SKM-1 treated with dmso at 0.1 percent for 144 hours (cell line): ENCODE measurements around the gene MTCL1.

Source experiments
- DNase-seq: peaks from one replicate; lab custom pipeline; 2025; ENCODE audit not compliant: unreplicated experiment; lab: John Stamatoyannopoulos, UW

Gene MTCL1

GRCh38 chr18:8788503-8789429 is 83.4 kb downstream of the MTCL1 start:
- no peak for DNase-seq

- no peak for DNase-seq
Observed at GRCh38 chr18:8791171-8791651, 85.9 kb downstream of the MTCL1 start.

GRCh38 chr18:8792688-8793316 is 87.4 kb downstream of the MTCL1 start:
- no peak for DNase-seq

- no peak for DNase-seq
Observed at GRCh38 chr18:8793445-8794155, 88.2 kb downstream of the MTCL1 start.

GRCh38 chr18:8794156-8794933 is 89.0 kb downstream of the MTCL1 start:
- no peak for DNase-seq

GRCh38 chr18:8794934-8795280 is 89.6 kb downstream of the MTCL1 start:
- DNase-seq: no peak

- DNase-seq: no peak
Observed at GRCh38 chr18:8795586-8796325, 90.4 kb downstream of the MTCL1 start.

- DNase-seq: no peak
Observed at GRCh38 chr18:8797206-8797605, 91.8 kb downstream of the MTCL1 start.

- DNase-seq: no peak
Observed at GRCh38 chr18:8799001-8799400, 93.6 kb downstream of the MTCL1 start.

- no peak for DNase-seq
Observed at GRCh38 chr18:8799596-8800441, 94.5 kb downstream of the MTCL1 start.

- no peak for DNase-seq
Observed at GRCh38 chr18:8800445-8800844, 95.1 kb downstream of the MTCL1 start.

GRCh38 chr18:8800876-8801262 is 95.5 kb downstream of the MTCL1 start:
- DNase-seq: no peak

GRCh38 chr18:8801263-8801901 is 96.0 kb downstream of the MTCL1 start:
- DNase-seq: no peak

- DNase-seq: no peak
Observed at GRCh38 chr18:8802017-8802672, 96.8 kb downstream of the MTCL1 start.

GRCh38 chr18:8803063-8803795 is 97.9 kb downstream of the MTCL1 start:
- no peak for DNase-seq

- DNase-seq: no peak
Observed at GRCh38 chr18:8803957-8804356, 98.6 kb downstream of the MTCL1 start.

- DNase-seq: no peak
Observed at GRCh38 chr18:8805552-8805951, 100.2 kb downstream of the MTCL1 start.
